RWPE1 (cell line): ENCODE data around the gene GTPBP6.
"Not testable (repeated sequence)": the region's sequence is repeated elsewhere in the genome, so short reads cannot be mapped to it uniquely, and the experiment has no call there.

ENCODE experiments used
- CTCF ChIA-PET: fragments of 350-600 bp; sonication (Branson Sonifier 250); formaldehyde crosslinking; extraction: SDS; loops from one replicate; lab custom pipeline; 2021; lab: Yijun Ruan, JAX
- POLR2A ChIA-PET: fragments of 400-600 bp; formaldehyde crosslinking; extraction: SDS; loops from one replicate; lab custom pipeline; 2020; ENCODE audit warnings: antibody characterized with exemption; ENCODE audit not compliant: low non-redundant PET; lab: Yijun Ruan, JAX
- DNase-seq: peaks from one replicate; pipeline ENCODE4 v3.0.0; 2012; ENCODE audit warnings: low spot score
- H3K27ac ChIP-seq: fragments of 450-650 bp; 2 replicates; pipeline ENCODE4 v1.5.1; 2017
- CTCF ChIP-seq: fragments of 450-650 bp; conservative IDR thresholded peaks from 2 replicates; pipeline ENCODE4 v1.5.1; 2017; ENCODE audit warnings: low read depth, mild to moderate bottlenecking

GTPBP6 gene

GRCh38 chrX:356385-357034 lies 37.9 kb upstream of the GTPBP6 start:
- peak overlapping the region; percentile 73 for H3K27ac ChIP-seq
- POLR2A ChIA-PET = no interaction called here
- CTCF ChIA-PET = no interaction called here
- peak; percentile 12 for DNase-seq
- no peak for TF ChIP-seq CTCF

DNA sequence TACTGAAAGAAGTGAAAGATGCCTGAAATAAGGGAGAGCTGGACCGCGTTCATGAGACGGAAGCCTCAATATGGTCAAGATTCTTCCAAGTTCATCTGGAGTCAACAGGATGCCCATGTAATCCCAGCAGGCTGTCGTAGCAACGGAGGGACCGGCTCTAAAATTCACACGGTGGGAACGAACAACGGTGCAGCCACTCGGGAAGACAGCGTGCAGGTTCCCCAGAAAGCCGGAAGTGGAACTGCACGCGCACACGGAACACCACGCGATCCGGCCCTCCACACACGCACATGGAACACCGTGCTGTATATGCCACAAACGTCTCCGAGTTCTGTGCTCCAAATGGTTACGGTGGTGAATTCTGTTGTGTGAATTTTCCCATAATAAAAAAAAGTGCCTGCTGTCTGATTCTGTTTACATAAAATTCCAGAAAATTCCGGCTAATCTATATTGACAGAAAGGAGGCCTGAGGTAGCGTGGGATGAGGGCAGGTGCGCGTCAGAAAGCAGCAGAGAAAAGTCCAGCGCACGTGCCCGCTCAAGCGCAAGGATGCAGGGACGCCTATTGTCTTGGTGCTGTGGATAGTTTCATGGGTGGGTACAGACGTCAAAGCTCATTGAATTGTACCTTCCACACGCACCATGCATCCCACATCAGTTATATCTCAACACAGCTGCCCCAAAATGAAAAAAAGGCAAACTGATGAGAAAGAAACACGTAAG lies 36.9 kb upstream of the GTPBP6 start:
- POLR2A ChIA-PET = no interaction called here
- CTCF ChIA-PET = no interaction called here
- TF ChIP-seq CTCF = no peak
- H3K27ac ChIP-seq = peak overlapping the region; percentile 73
- DNase-seq = no peak

DNA sequence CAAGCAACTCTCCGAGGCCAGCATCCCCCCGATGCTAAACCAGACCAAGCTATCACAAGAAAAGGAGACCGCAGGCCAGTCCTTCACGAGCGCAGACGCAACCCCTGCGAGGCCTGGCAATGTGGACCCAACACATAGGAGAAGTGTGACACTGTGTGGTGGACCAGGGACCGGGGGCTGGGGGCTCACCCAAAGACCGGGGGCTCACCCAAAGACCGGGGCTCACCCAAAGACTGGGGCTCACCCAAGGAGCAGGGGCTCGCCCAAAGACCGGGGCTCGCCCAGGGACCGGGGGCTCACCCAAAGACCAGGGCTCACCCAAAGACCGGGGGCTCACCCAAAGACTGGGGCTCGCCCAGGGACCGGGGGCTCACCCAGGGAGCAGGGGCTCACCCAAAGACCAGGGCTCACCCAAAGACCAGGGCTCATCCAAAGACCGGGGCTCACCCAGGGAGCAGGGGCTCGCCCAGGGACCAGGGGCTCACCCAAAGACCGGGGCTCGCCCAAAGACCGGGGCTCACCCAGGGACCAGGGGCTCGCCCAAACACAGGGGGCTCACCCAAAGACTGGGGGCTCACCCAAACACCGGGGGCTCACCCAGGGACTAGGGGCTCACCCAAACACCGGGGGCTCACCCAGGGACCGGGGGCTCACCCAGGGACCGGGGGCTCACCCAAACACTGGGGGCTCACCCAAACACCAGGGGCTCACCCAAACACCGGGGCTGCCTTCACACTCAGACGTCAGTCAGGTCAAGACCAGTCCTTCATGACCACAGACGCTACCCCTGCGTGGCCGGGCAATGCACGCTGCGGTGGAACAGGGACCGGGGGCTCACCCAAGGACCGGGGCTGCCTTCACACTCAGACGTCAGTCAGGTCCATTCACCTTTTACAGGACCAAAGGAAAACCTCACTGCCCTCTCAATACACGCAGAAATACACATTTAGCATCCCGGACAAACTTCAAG lies 35.3 kb upstream of the GTPBP6 start:
- TF ChIP-seq CTCF = no peak
- ChIA-PET POLR2A (no interaction called here), CTCF (no interaction called here)
- DNase-seq = no peak
- no peak overlapping the region for H3K27ac ChIP-seq

- TF ChIP-seq CTCF = no peak
- DNase-seq = no peak
- ChIA-PET CTCF (no interaction called here), POLR2A (no interaction called here)
- no peak overlapping the region for H3K27ac ChIP-seq
These were observed 34.2 kb upstream of the GTPBP6 start for GRCh38 chrX:352582-353314.

- no peak for TF ChIP-seq CTCF
- CTCF ChIA-PET = no interaction called here
These were observed 33.6 kb upstream of the GTPBP6 start for GRCh38 chrX:352181-352580.

GRCh38 chrX:351736-352135 lies 33.1 kb upstream of the GTPBP6 start:
- ChIA-PET POLR2A (no interaction called here), CTCF (no interaction called here)
- no peak for DNase-seq
- no peak for TF ChIP-seq CTCF
- H3K27ac ChIP-seq = no peak overlapping the region

More at GRCh38 chrX:352181-352580, 33.6 kb upstream of the GTPBP6 start:
- H3K27ac ChIP-seq = no peak overlapping the region
- POLR2A ChIA-PET = no interaction called here
- no peak for DNase-seq

DNA sequence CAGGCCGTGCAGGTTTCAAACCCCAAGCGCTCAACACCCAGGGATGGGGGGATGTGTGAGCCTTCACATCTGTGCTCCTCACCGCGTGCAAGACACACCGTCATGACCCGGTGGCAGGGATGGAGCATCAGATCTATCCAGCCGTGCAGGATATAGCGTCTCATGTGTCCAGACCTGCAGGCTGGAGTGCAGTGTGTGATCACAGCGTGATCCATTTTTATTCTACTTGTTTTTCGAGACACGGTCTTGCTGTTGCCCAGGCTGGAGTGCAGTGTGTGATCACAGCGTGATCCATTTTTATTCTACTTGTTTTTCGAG lies 32.7 kb upstream of the GTPBP6 start:
- CTCF ChIA-PET, DNase-seq, POLR2A ChIA-PET, H3K27ac ChIP-seq: not testable (repeated sequence)
